ENCODE results near the gene APLP1. TPM values are rescaled to one million over a fixed set of nuclear protein-coding genes. Genes with fewer than 3 reads are reported as not detected.

APLP1 gene
- total and polyA plus RNA-seq, 2 of the 4 experiments (the other 2 are of a cell fraction): 4.7 to 41.0 TPM

- H4K20me1 ChIP-seq (ENCODE audit: insufficient read depth, low read length): no peaks in the 10 kb centered on the region
- no peak overlapping the region for H2BK20ac ChIP-seq (ENCODE audit: low read depth, low read length)
- H3K4me2 ChIP-seq (ENCODE audit: low read depth, low read length): no peak overlapping the region
- H2AFZ ChIP-seq (replicated peaks; ENCODE audit: low read length, poor library complexity): no peak overlapping the region
- H2BK5ac ChIP-seq (ENCODE audit: low read depth, low read length, poor library complexity, severe bottlenecking): no peak overlapping the region
- whole genome bisulfite sequencing, 2 experiments (ENCODE audit: extremely low coverage in 2 of 2, insufficient read length in 1 of 2): 57% methylated on average over 1 of the region's 4 CpGs; no CpG with 5 or more reads in 1 of the 2 experiments
- no peak overlapping the region for H2BK120ac ChIP-seq (ENCODE audit: low read depth, low read length)
- no peak overlapping the region for H4K91ac ChIP-seq (ENCODE audit: insufficient read depth, low read depth, low read length)
- DNase-seq (no peak), ATAC-seq (ENCODE audit: low read depth) (no peak)
- intact Hi-C loops (cut with micrococcal nuclease): no loop called here
- no peaks in the 10 kb centered on the region for H3K4me1 ChIP-seq (ENCODE audit: control insufficient read depth, insufficient read depth, low read length)
- no peak overlapping the region for H3K4ac ChIP-seq (ENCODE audit: low read depth, low read length)
- no peaks in the 10 kb centered on the region for H3K9me3 ChIP-seq (ENCODE audit: control insufficient read depth, insufficient read depth, low read length)
- in situ Hi-C loops (cut with MboI; ENCODE audit: low sequenced_read_pairs): no loop called here
- no TSS peak for BruUV-seq (replicated peaks)
- no peaks in the 10 kb centered on the region for H3K9me1 ChIP-seq (ENCODE audit: insufficient read depth, low read length)
- H3K18ac ChIP-seq (ENCODE audit: low read depth, low read length): no peak overlapping the region
- H3K56ac ChIP-seq (ENCODE audit: extremely low read depth, insufficient read depth, low read length): no peak overlapping the region
- no peak overlapping the region for H3K27ac ChIP-seq (ENCODE audit: insufficient read depth, low read length)
- H2BK15ac ChIP-seq (ENCODE audit: low read depth, low read length): no peak overlapping the region
- H4K8ac ChIP-seq (ENCODE audit: low read depth in 2 of 2, low read length in 2 of 2): no peak overlapping the region
- no peak overlapping the region for H3K23ac ChIP-seq (ENCODE audit: low read depth, low read length)
- peaks cover 19% of the 10 kb centered on the region for H3K27me3 ChIP-seq (ENCODE audit: control insufficient read depth, insufficient read depth, low read length)
- no peak overlapping the region for H2AK9ac ChIP-seq (replicated peaks; ENCODE audit: low read depth, low read length, poor library complexity)
- POLR2A ChIA-PET (ENCODE audit: unreplicated experiment): no interaction called here
- no peaks in the 10 kb centered on the region for H3K79me1 ChIP-seq (ENCODE audit: low read depth in 1 of 2, low read length in 2 of 2)
- no peak overlapping the region for H3K9ac ChIP-seq (ENCODE audit: low read depth, low read length)
- dilution Hi-C loops (cut with HindIII; ENCODE audit: low sequenced_read_pairs, unreplicated experiment): no loop called here
- no peak overlapping the region for H3K14ac ChIP-seq (replicated peaks; ENCODE audit: low read depth, low read length)
- no peak overlapping the region for H3K4me3 ChIP-seq (ENCODE audit: insufficient read depth, low read depth, low read length)
- no peak for TF ChIP-seq POLR2A (IDR thresholded peaks at IDR 0.05; ENCODE audit: low read depth, low read length)
- H2AK5ac ChIP-seq (ENCODE audit: low read depth, low read length): no peak overlapping the region
- CTCF ChIA-PET: no interaction called here
- H4K5ac ChIP-seq (ENCODE audit: low read depth, low read length): no peak overlapping the region
- H3K36me3 ChIP-seq (ENCODE audit: control insufficient read depth, insufficient read depth, low read length): no peaks in the 10 kb centered on the region
These were observed 36.3 kb upstream of the APLP1 start for GRCh38 chr19:35832054-35832453.

Data from IMR-90 (cell line).